Activated T-cell treated with anti-CD3 and anti-CD28 coated beads, Interleukin-2, amount 50 U/mL, for 4 hours (primary cell): Measurements from ENCODE around the gene RAD51B. TPM values are rescaled to one million over a fixed set of nuclear protein-coding genes. Genes with fewer than 3 reads are reported as not detected.
A peak's percentile ranks its signal among the peaks of the same experiment; 100 is the strongest.

Experiments
- ATAC-seq, 2 donors: fragments of 200-7000 bp; cut with Tn5 transposase; one replicate each; pipeline ENCODE4 v1.10.0; 2021
- DNase-seq: peaks from one replicate; pipeline ENCODE4 v3.0.0-alpha.2; 2020
- H3K27me3 Mint-ChIP-seq: one replicate; pipeline ENCODE4 v1.8.0; 2021; ENCODE audit warnings: low read depth, mixed read lengths
- H3K36me3 Mint-ChIP-seq: one replicate; pipeline ENCODE4 v1.8.0; 2022; ENCODE audit warnings: mixed read lengths; ENCODE audit not compliant: insufficient read depth
- H3K4me1 Mint-ChIP-seq: one replicate; pipeline ENCODE4 v1.8.0; 2021; ENCODE audit warnings: low read depth, mixed read lengths
- H3K4me3 Mint-ChIP-seq: one replicate; pipeline ENCODE4 v1.8.0; 2021; ENCODE audit warnings: mild to moderate bottlenecking, moderate library complexity, mixed read lengths
- H3K9me3 Mint-ChIP-seq: one replicate; pipeline ENCODE4 v1.8.0; 2021; ENCODE audit warnings: mixed read lengths
- total RNA-seq, 3 donors: library from RNA; stranded (reverse); gene quantifications; one replicate each; pipeline ENCODE4 v1.2.1, GENCODE V29; 2021

RAD51B gene
- total RNA-seq, 3 donors from 2014 or later, result 10.6 to 16.1 (median 14.2) TPM

GRCh38 chr14:68621400-68622365 is 802.1 kb downstream of the RAD51B start:
- Mint-ChIP-seq H3K36me3 (no peaks in the 10 kb centered on the region), H3K4me1 (no peaks in the 10 kb centered on the region)
- DNase-seq, result no peak

GRCh38 chr14:68622856-68623255 is 803.3 kb downstream of the RAD51B start:
- peaks cover 5% of the 10 kb centered on the region for H3K4me1 Mint-ChIP-seq

More at GRCh38 chr14:68621400-68622365, 802.1 kb downstream of the RAD51B start:
- Mint-ChIP-seq H3K27me3 (no peaks in the 10 kb centered on the region), H3K9me3 (peaks cover 14% of the 10 kb centered on the region), H3K4me3 (no peak overlapping the region)
- ATAC-seq, result no peak

DNA sequence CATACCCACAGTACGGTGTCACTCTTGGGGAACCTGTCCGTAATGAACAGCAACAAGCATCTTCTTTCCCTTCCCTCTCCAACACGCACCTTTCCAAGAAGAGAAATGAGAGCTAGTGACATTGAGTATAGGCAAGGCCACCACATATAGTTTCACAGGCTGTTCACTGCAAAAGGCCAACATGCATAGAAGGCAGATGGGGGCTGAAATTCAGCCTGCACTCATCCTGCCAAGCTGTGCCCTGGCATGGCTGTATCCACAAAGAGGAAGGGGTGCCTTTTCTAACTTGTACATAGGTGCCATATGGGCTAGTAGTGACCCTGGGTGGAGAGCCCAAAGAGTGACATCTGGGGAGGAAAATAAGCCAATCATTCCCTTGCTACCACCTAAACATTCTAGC is 803.7 kb downstream of the RAD51B start:
- no peaks in the 10 kb centered on the region for H3K36me3 Mint-ChIP-seq
- ATAC-seq (no peak), DNase-seq (no peak)
- H3K27me3 Mint-ChIP-seq, result no peaks in the 10 kb centered on the region
- no peak overlapping the region for H3K4me3 Mint-ChIP-seq
- H3K4me1 Mint-ChIP-seq, result peaks cover 7% of the 10 kb centered on the region
- peaks cover 3% of the 10 kb centered on the region for H3K9me3 Mint-ChIP-seq

More at GRCh38 chr14:68622856-68623255, 803.3 kb downstream of the RAD51B start:
- H3K4me3 Mint-ChIP-seq, result no peak overlapping the region
- H3K27me3 Mint-ChIP-seq, result no peaks in the 10 kb centered on the region
- DNase-seq, result no peak
- no peaks in the 10 kb centered on the region for H3K36me3 Mint-ChIP-seq
- peaks cover 4% of the 10 kb centered on the region for H3K9me3 Mint-ChIP-seq
- no peak for ATAC-seq

GRCh38 chr14:68623826-68624225 is 804.2 kb downstream of the RAD51B start:
- Mint-ChIP-seq H3K9me3 (no peaks in the 10 kb centered on the region), H3K27me3 (no peaks in the 10 kb centered on the region), H3K4me3 (no peak overlapping the region), H3K4me1 (peaks cover 12% of the 10 kb centered on the region), H3K36me3 (no peaks in the 10 kb centered on the region)
- no peak for ATAC-seq
- DNase-seq, result no peak

GRCh38 chr14:68624541-68625220 is 805.1 kb downstream of the RAD51B start:
- DNase-seq (no peak), ATAC-seq (no peak)
- Mint-ChIP-seq H3K4me3 (no peak overlapping the region), H3K4me1 (peaks cover 17% of the 10 kb centered on the region), H3K9me3 (no peaks in the 10 kb centered on the region), H3K36me3 (no peaks in the 10 kb centered on the region), H3K27me3 (no peaks in the 10 kb centered on the region)

DNA sequence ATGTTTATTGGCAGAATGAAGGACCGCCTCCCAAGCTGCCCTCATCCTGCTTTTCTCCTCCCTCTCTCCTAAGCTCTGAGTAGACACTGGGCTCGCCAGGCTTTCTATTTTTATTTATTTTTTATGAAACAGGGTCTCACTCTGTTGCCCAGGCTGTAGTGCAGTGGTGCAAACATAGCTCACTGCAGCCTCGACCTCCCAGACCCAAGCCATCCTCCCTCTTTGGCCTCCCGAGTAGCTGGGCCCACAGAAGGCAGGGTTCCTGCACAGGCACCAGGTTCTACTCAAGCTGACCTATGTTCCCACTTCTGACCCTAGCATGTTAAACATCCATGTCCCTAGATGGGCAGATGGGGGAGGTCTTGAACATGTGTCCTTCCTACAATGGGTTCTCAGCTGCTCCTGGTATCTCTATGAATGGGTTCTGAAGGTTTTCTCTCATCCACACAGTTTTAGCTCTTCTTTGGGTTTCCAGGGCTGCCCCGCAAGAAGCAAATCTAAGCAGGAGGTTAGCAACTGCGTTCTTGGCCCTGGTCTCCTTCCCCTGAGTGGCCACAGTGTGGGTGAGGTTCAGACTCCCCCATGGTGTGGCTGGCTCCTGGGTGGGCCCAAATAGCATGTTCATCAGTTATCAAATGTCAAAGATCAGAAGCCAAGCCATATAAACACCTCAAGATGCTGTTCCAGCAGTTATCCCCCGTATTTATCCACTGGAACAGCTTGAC is 805.9 kb downstream of the RAD51B start:
- Mint-ChIP-seq H3K36me3 (no peaks in the 10 kb centered on the region), H3K27me3 (no peaks in the 10 kb centered on the region), H3K4me3 (no peak overlapping the region), H3K4me1 (peaks cover 17% of the 10 kb centered on the region), H3K9me3 (no peaks in the 10 kb centered on the region)
- ATAC-seq, result no peak
- DNase-seq, result no peak

DNA sequence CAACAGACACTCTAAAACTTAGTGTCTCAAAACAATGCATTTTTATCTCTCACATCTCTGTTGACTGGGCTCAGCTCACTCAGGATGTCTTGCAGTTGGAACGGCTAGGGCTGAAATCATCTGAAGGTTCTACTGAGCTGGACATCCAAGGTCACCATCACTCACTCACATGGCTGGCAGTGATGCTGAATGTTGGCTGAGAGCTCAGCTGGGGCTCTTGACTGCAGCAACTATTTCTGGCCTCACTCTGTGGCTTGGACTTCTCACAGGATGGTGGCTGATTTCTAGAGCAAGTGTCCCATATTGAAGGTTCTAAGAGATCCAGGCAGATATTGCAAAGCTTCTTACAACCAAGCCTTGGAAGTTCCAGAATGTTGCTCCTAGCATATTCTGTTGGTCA is 806.8 kb downstream of the RAD51B start:
- Mint-ChIP-seq H3K4me1 (peaks cover 17% of the 10 kb centered on the region), H3K36me3 (no peaks in the 10 kb centered on the region), H3K27me3 (no peaks in the 10 kb centered on the region), H3K4me3 (no peak overlapping the region), H3K9me3 (no peaks in the 10 kb centered on the region)
- no peak for DNase-seq
- no peak for ATAC-seq

- Mint-ChIP-seq H3K4me1 (peaks cover 17% of the 10 kb centered on the region), H3K27me3 (no peaks in the 10 kb centered on the region), H3K4me3 (peak overlapping the region; percentile 67), H3K36me3 (no peaks in the 10 kb centered on the region), H3K9me3 (no peaks in the 10 kb centered on the region)
- DNase-seq, result no peak
- ATAC-seq, result no peak
These were observed 807.7 kb downstream of the RAD51B start for GRCh38 chr14:68627050-68627867.

- ATAC-seq (peak; percentile 82 to 85), DNase-seq (peak; percentile 66)
- H3K27me3 Mint-ChIP-seq, result no peaks in the 10 kb centered on the region
- no peaks in the 10 kb centered on the region for H3K36me3 Mint-ChIP-seq
- peaks cover 17% of the 10 kb centered on the region for H3K4me1 Mint-ChIP-seq
- peak overlapping the region; percentile 67 for H3K4me3 Mint-ChIP-seq
- H3K9me3 Mint-ChIP-seq, result no peaks in the 10 kb centered on the region
These were observed 808.5 kb downstream of the RAD51B start for GRCh38 chr14:68627868-68628604.

DNA sequence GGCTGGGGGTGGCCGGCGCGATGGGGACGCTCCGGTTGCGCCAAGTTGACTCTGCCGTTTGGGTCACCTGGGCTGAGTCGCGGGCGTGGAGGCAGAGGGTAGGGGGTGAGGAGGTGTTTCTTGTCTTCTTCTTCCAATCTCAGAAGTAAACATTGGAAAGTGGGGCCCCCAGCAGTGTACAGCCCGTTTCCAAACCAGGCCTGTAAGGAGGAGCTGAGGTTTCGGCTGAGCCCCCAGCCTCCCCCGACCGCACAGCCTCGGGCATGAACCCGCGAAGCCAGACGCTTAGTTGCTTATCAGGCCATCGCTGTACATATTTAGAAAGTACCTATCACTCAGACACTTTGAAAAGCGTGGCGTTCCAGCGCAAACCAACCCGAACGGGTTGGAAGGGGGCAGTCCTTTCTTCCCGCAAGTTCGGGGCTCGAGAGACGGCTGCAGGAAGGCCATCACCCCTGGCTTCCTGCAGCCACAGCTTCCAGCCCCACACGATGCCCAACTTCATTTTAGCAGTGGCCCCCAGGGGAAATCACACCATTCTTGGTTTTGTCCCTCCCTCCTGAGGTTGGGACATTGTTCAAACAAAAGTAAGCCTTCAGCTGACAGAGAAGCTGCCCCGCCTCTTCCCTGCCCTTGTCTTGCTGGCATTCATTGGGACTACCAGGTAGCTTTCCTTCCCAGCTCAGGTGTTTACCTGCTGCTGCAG is 809.2 kb downstream of the RAD51B start:
- H3K36me3 Mint-ChIP-seq, result no peaks in the 10 kb centered on the region
- peaks cover 18% of the 10 kb centered on the region for H3K4me1 Mint-ChIP-seq
- ATAC-seq (peak; percentile 63 to 72), DNase-seq (peak; percentile 21)
- peak overlapping the region; percentile 67 for H3K4me3 Mint-ChIP-seq
- no peaks in the 10 kb centered on the region for H3K9me3 Mint-ChIP-seq
- H3K27me3 Mint-ChIP-seq, result no peaks in the 10 kb centered on the region

- H3K9me3 Mint-ChIP-seq, result no peaks in the 10 kb centered on the region
- no peak overlapping the region for H3K4me3 Mint-ChIP-seq
- DNase-seq, result no peak
These were observed 810.5 kb downstream of the RAD51B start for GRCh38 chr14:68630081-68630571.

GRCh38 chr14:68630611-68631393 is 811.2 kb downstream of the RAD51B start:
- ATAC-seq (no peak), DNase-seq (no peak)
- Mint-ChIP-seq H3K27me3 (no peaks in the 10 kb centered on the region), H3K4me3 (no peak overlapping the region), H3K9me3 (no peaks in the 10 kb centered on the region), H3K36me3 (no peaks in the 10 kb centered on the region), H3K4me1 (peaks cover 18% of the 10 kb centered on the region)

More at GRCh38 chr14:68630081-68630571, 810.5 kb downstream of the RAD51B start:
- no peaks in the 10 kb centered on the region for H3K36me3 Mint-ChIP-seq
- peaks cover 18% of the 10 kb centered on the region for H3K4me1 Mint-ChIP-seq
- H3K27me3 Mint-ChIP-seq, result no peaks in the 10 kb centered on the region
- no peak for ATAC-seq
